ENCODE data around the gene BICD2.

DNA sequence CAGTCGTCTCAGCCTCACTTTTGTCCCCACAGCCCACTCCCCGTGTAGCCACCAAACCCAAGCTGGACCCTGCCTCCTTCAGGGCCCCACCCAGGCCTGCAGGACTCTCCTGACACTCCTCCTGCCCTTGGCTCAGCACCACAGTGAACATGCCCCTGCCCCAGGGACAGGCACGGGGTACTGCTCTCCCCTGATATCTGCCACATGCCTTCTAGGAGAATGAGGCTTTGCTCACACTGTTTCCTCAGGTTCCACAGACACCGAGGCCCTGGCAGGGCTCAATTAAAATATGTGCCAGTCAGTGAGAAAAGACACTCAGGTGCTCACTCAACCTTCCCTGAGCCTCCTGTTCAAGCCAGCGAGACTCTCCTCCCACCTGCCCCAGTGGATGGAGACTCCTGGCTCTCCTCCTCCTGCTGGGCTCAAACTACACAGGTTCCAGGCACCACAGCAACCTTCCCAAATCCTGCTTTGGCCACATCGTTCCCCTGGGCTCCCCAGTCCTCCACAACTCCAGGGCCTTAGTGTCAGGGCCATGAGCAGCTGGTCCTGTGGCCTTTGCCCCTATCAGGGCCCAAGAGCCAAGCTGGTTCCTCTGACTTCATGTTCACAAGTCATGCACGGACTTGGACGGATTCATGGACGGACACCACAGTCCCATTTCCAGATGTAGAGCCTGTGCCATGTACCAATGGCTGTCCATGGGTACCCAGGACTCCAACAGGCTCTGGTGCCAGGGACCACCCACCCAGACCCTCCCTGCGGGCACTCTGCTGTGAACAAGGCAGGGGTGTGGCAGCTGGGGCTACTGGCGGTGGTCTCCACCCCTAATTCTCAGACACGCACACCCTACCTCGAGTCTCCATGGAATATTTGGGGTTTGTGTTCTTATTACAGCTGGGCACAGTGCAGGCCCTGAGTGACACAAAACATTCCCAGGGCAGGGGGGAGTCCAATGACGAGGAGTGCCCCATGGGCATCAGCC lies 36.6 kb downstream of the BICD2 start:
- TF ChIP-seq, protein P1, sequence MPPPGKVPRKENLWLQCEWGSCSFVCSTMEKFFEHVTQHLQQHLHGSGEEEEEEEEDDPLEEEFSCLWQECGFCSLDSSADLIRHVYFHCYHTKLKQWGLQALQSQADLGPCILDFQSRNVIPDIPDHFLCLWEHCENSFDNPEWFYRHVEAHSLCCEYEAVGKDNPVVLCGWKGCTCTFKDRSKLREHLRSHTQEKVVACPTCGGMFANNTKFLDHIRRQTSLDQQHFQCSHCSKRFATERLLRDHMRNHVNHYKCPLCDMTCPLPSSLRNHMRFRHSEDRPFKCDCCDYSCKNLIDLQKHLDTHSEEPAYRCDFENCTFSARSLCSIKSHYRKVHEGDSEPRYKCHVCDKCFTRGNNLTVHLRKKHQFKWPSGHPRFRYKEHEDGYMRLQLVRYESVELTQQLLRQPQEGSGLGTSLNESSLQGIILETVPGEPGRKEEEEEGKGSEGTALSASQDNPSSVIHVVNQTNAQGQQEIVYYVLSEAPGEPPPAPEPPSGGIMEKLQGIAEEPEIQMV (tag; conservative IDR thresholded peaks at IDR 0.05; ENCODE audit: low read depth), result no peak
- TF ChIP-seq POLR2AphosphoS2 (IDR thresholded peaks at IDR 0.05; ENCODE audit: low read length) (no peak), MYC (IDR thresholded peaks at IDR 0.05; ENCODE audit: low read depth, low read length) (no peak), MYC (CRISPR knock-in tag; IDR thresholded peaks at IDR 0.05; ENCODE audit: borderline replicate concordance, low read depth) (no peak), POLR2A (conservative IDR thresholded peaks at IDR 0.05) (no peak)
- TF ChIP-seq, protein P2, sequence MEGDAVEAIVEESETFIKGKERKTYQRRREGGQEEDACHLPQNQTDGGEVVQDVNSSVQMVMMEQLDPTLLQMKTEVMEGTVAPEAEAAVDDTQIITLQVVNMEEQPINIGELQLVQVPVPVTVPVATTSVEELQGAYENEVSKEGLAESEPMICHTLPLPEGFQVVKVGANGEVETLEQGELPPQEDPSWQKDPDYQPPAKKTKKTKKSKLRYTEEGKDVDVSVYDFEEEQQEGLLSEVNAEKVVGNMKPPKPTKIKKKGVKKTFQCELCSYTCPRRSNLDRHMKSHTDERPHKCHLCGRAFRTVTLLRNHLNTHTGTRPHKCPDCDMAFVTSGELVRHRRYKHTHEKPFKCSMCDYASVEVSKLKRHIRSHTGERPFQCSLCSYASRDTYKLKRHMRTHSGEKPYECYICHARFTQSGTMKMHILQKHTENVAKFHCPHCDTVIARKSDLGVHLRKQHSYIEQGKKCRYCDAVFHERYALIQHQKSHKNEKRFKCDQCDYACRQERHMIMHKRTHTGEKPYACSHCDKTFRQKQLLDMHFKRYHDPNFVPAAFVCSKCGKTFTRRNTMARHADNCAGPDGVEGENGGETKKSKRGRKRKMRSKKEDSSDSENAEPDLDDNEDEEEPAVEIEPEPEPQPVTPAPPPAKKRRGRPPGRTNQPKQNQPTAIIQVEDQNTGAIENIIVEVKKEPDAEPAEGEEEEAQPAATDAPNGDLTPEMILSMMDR (IDR thresholded peaks at IDR 0.05 in 2 of 3, conservative IDR thresholded peaks at IDR 0.05 in 1 of 3; ENCODE audit: insufficient read depth in 2 of 3, low read depth in 1 of 3, low read length in 3 of 3), result no peak
- TF ChIP-seq, protein P3, sequence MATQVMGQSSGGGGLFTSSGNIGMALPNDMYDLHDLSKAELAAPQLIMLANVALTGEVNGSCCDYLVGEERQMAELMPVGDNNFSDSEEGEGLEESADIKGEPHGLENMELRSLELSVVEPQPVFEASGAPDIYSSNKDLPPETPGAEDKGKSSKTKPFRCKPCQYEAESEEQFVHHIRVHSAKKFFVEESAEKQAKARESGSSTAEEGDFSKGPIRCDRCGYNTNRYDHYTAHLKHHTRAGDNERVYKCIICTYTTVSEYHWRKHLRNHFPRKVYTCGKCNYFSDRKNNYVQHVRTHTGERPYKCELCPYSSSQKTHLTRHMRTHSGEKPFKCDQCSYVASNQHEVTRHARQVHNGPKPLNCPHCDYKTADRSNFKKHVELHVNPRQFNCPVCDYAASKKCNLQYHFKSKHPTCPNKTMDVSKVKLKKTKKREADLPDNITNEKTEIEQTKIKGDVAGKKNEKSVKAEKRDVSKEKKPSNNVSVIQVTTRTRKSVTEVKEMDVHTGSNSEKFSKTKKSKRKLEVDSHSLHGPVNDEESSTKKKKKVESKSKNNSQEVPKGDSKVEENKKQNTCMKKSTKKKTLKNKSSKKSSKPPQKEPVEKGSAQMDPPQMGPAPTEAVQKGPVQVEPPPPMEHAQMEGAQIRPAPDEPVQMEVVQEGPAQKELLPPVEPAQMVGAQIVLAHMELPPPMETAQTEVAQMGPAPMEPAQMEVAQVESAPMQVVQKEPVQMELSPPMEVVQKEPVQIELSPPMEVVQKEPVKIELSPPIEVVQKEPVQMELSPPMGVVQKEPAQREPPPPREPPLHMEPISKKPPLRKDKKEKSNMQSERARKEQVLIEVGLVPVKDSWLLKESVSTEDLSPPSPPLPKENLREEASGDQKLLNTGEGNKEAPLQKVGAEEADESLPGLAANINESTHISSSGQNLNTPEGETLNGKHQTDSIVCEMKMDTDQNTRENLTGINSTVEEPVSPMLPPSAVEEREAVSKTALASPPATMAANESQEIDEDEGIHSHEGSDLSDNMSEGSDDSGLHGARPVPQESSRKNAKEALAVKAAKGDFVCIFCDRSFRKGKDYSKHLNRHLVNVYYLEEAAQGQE (IDR thresholded peaks at IDR 0.05; ENCODE audit: borderline replicate concordance), result no peak
- TF ChIP-seq, protein P3 (CRISPR knock-in tag; IDR thresholded peaks at IDR 0.05; ENCODE audit: low read depth), result no peak
- TF ChIP-seq, protein P4, sequence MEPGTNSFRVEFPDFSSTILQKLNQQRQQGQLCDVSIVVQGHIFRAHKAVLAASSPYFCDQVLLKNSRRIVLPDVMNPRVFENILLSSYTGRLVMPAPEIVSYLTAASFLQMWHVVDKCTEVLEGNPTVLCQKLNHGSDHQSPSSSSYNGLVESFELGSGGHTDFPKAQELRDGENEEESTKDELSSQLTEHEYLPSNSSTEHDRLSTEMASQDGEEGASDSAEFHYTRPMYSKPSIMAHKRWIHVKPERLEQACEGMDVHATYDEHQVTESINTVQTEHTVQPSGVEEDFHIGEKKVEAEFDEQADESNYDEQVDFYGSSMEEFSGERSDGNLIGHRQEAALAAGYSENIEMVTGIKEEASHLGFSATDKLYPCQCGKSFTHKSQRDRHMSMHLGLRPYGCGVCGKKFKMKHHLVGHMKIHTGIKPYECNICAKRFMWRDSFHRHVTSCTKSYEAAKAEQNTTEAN (CRISPR knock-in tag; IDR thresholded peaks at IDR 0.05), result no peak
